K562 (cell line): ENCODE measurements around the gene ZBTB46. TPM values are rescaled to one million over a fixed set of nuclear protein-coding genes. Genes with fewer than 3 reads are reported as not detected.
A peak's percentile ranks its signal among the peaks of the same experiment; 100 is the strongest.

Source experiments
- ATAC-seq: fragments of 200-7000 bp; cut with Tn5 transposase; 3 replicates; pipeline ENCODE4 v1.9.1; 2020; ENCODE audit warnings: moderate library complexity
- BruUV-seq: library from RNA; stranded (reverse); fragments of 400-500 nt; replicated peaks from 2 replicates; lab custom pipeline; 2021; lab: Mats Ljungman, UMichigan
- CTCF ChIA-PET: fragments of 300-600 bp; formaldehyde crosslinking; extraction: SDS; loops from one replicate; lab custom pipeline; 2021; ENCODE audit warnings: low intra/inter-chr PET ratio; lab: Yijun Ruan, JAX
- POLR2A ChIA-PET: fragments of 300-600, 350-650 bp; sonication (Branson Sonifier 250); formaldehyde crosslinking; extraction: SDS; loops from one replicate; lab custom pipeline; 2021; ENCODE audit warnings: antibody characterized with exemption, inconsistent platforms; lab: Yijun Ruan, JAX
- DNase-seq, 4 experiments: peaks; one replicate each; pipeline versions ENCODE4 v3.0.0 to v3.0.0-alpha.2; 2011 to 2018; ENCODE audit warnings: low spot score in 3 of 4, mixed read lengths in 3 of 4; ENCODE audit errors: extremely low read depth in 1 of 4
- FAIRE-seq: peaks from 2 replicates; lab custom pipeline; 2011; peaks lifted over from hg19 to GRCh38; lab: Jason Lieb, UNC
- H2AFZ ChIP-seq: 2 replicates; pipeline ENCODE4 v1.6.0; 2011; ENCODE audit warnings: low read depth, low read length, control low read depth, inconsistent platforms
- H3K27ac ChIP-seq: fragments of 200-600 bp; 3 replicates; pipeline ENCODE4 v1.8.0; 2011; ENCODE audit warnings: low read depth, mild to moderate bottlenecking, control low read depth, inconsistent platforms, low read length, moderate library complexity, mixed read lengths; ENCODE audit errors: extremely low read depth
- H3K27me3 ChIP-seq, 2 experiments: fragments of 300-600 bp in 1 of 2; 2 replicates in 1 of 2; 3 replicates in 1 of 2; pipeline versions ENCODE4 v1.6.0 to v1.8.0; 2011; ENCODE audit warnings: inconsistent platforms in 2 of 2, low read length in 2 of 2, mild to moderate bottlenecking in 1 of 2, mixed read lengths in 1 of 2, moderate library complexity in 1 of 2; ENCODE audit not compliant: control insufficient read depth in 2 of 2, insufficient read depth in 2 of 2
- H3K36me3 ChIP-seq: fragments of 300-600 bp; 3 replicates; pipeline ENCODE4 v1.8.0; 2011; ENCODE audit warnings: mild to moderate bottlenecking, low read length, inconsistent platforms; ENCODE audit not compliant: control insufficient read depth, insufficient read depth
- H3K4me1 ChIP-seq, 2 experiments: fragments of 200-600 bp in 1 of 2; replicated peaks in 1 of 2; 2 replicates in 1 of 2; 3 replicates in 1 of 2; pipeline versions ENCODE4 v1.5.1 to v1.8.0; 2011; ENCODE audit warnings: inconsistent platforms in 2 of 2, low read length in 2 of 2, mild to moderate bottlenecking in 1 of 2, mixed read lengths in 1 of 2, moderate library complexity in 1 of 2; ENCODE audit not compliant: control insufficient read depth in 2 of 2, insufficient read depth in 2 of 2
- H3K4me2 ChIP-seq: 2 replicates; pipeline ENCODE4 v1.6.1; 2011; ENCODE audit warnings: low read length, control low read depth, inconsistent platforms, mixed read lengths; ENCODE audit not compliant: insufficient read depth
- H3K4me3 ChIP-seq: fragments of 200-600 bp; sonication (generic), shearing (Covaris generic); 2 replicates; pipeline ENCODE4 v1.5.1; 2016; ENCODE audit warnings: control low read depth, inconsistent platforms
- H3K79me2 ChIP-seq: fragments of 200-600 bp; 3 replicates; pipeline ENCODE4 v1.8.0; 2011; ENCODE audit warnings: low read length, inconsistent platforms; ENCODE audit not compliant: control insufficient read depth, insufficient read depth
- H3K9ac ChIP-seq, 2 experiments: 2 replicates each; pipeline versions ENCODE4 v1.6.0 to v1.6.1; 2011; ENCODE audit warnings: low read depth in 2 of 2, low read length in 2 of 2, control low read depth in 1 of 2, inconsistent platforms in 1 of 2, mild to moderate bottlenecking in 1 of 2, mixed read lengths in 1 of 2; ENCODE audit not compliant: insufficient read depth in 1 of 2
- H3K9me1 ChIP-seq: one replicate; pipeline ENCODE4 v1.6.0; 2011; ENCODE audit warnings: inconsistent platforms, mild to moderate bottlenecking, low read length, moderate library complexity; ENCODE audit not compliant: control insufficient read depth, insufficient read depth
- H3K9me3 ChIP-seq: replicated peaks from 2 replicates; pipeline ENCODE4 v1.5.1; 2011; ENCODE audit warnings: low read depth, low read length, inconsistent platforms; ENCODE audit not compliant: control insufficient read depth, insufficient read depth
- H4K20me1 ChIP-seq: replicated peaks from 2 replicates; pipeline ENCODE4 v1.6.1; 2011; ENCODE audit warnings: low read length, inconsistent platforms, mixed read lengths; ENCODE audit not compliant: control insufficient read depth, insufficient read depth
- CHD2 ChIP-seq: IDR thresholded peaks from 2 replicates; pipeline ENCODE4 v1.6.1; 2011; ENCODE audit warnings: low read depth, low read length
- CTCF ChIP-seq, 3 experiments: IDR thresholded peaks in 2 of 3; conservative IDR thresholded peaks in 1 of 3; 2 replicates each; pipeline ENCODE4 v1.5.1; 2011 to 2012; ENCODE audit warnings: low read length in 3 of 3, mild to moderate bottlenecking in 3 of 3, control low read depth in 2 of 3, improper control_type of control experiment in 1 of 3, inconsistent platforms in 1 of 3, low read depth in 1 of 3, mixed read lengths in 1 of 3, moderate library complexity in 1 of 3; ENCODE audit not compliant: insufficient read depth in 2 of 3
- EHMT2 ChIP-seq: fragments of 450-650 bp; IDR thresholded peaks from 2 replicates; pipeline ENCODE4 v1.6.1; 2018; ENCODE audit warnings: antibody characterized with exemption
- FOXK2 ChIP-seq, 2 experiments: fragments of 450-650 bp; IDR thresholded peaks in 1 of 2; conservative IDR thresholded peaks in 1 of 2; 2 replicates each; pipeline ENCODE4 v1.6.1; 2016; ENCODE audit warnings: low read depth in 2 of 2, mild to moderate bottlenecking in 1 of 2
- HNRNPL ChIP-seq: fragments of 200-400 bp; formaldehyde crosslinking; IDR thresholded peaks from 2 replicates; pipeline ENCODE4 v1.6.1; 2017; ENCODE audit warnings: low read depth, mild to moderate bottlenecking, low read length
- HNRNPUL1 ChIP-seq: fragments of 200-400 bp; formaldehyde crosslinking; IDR thresholded peaks from 2 replicates; pipeline ENCODE4 v1.6.1; 2017; ENCODE audit warnings: low read length
- LARP7 ChIP-seq: fragments of 450-650 bp; IDR thresholded peaks from 2 replicates; pipeline ENCODE4 v1.6.1; 2016
- MAZ ChIP-seq, 2 experiments: fragments of 450-650 bp in 1 of 2; sonication (generic) in 1 of 2; formaldehyde crosslinking; IDR thresholded peaks in 1 of 2; conservative IDR thresholded peaks in 1 of 2; 2 replicates each; pipeline versions ENCODE4 v1.4.0 to v1.5.0; 2020; ENCODE audit warnings: mild to moderate bottlenecking in 1 of 2, missing genetic modification reagents in 1 of 2
- NFE2 ChIP-seq: IDR thresholded peaks from 2 replicates; pipeline ENCODE4 v1.6.1; 2014; ENCODE audit warnings: antibody characterized with exemption, low read depth
- SIN3B ChIP-seq: fragments of 450-650 bp; IDR thresholded peaks from 2 replicates; pipeline ENCODE4 v1.6.1; 2017; ENCODE audit warnings: low read depth, mild to moderate bottlenecking, moderate library complexity
- THAP7 ChIP-seq: fragments of 250-450 bp; sonication (Bioruptor Pico); IDR thresholded peaks from 2 replicates; pipeline ENCODE4 v1.5.0; 2021
- U2AF1 ChIP-seq: fragments of 200-400 bp; formaldehyde crosslinking; optimal IDR thresholded peaks from 2 replicates; pipeline ENCODE3; 2017; ENCODE audit warnings: mild to moderate bottlenecking, low read depth, low read length, moderate library complexity
- WGBS: fragments of 100-300 bp; shearing (Covaris generic); methylation state at CpG from one replicate; pipeline ENCODE4 v1.1.6; 2016; ENCODE audit warnings: low coverage, mixed read lengths; ENCODE audit not compliant: insufficient coverage; ENCODE audit errors: missing lambda C conversion rate; 5-methylcytosine and 5-hydroxymethylcytosine counted together
- in situ Hi-C: fragments of 300-500 bp; cut with MboI; formaldehyde crosslinking; loops from 4 replicates; pipeline ENCODE4 v1.15.0; 2018; ENCODE audit warnings: inconsistent platforms, mixed read lengths
- intact Hi-C: fragments of 100-400 bp; cut with micrococcal nuclease; formaldehyde crosslinking; loops from 2 replicates; pipeline ENCODE4 v1.14.2; 2022
- polyA plus RNA-seq, 8 experiments: library from polyadenylated mRNA; depleted of rRNA in 4 of 8; stranded (reverse) in 5 of 8; unstranded in 3 of 8; fragments of >200 nt; fragmentation: Nextera tagmentation in 2 of 8; fragmentation: Illumina TruSeq in 1 of 8; extraction: Ambion mirVana in 2 of 8; extraction: Trizol in 1 of 8; gene quantifications; 2 replicates each; pipeline versions ENCODE4 v1.2.1 to v1.2.3, GENCODE V29; 2011 to 2014; ENCODE audit warnings: inconsistent platforms in 1 of 8, missing spikeins in 1 of 8
- total RNA-seq, 7 experiments: library from RNA; depleted of rRNA in 6 of 7; stranded (reverse); fragments of >200 nt in 6 of 7; fragmentation: Illumina TruSeq in 2 of 7; extraction: Trizol in 2 of 7; gene quantifications; 2 replicates each; pipeline versions ENCODE4 v1.2.1 to v1.2.3, GENCODE V29; 2011 to 2021; ENCODE audit warnings: low replicate concordance in 1 of 7
- TF ChIP-seq, protein P1 (sequence below): fragments of 450-650 bp; IDR thresholded peaks from 2 replicates; pipeline ENCODE4 v1.6.1; 2016; ENCODE audit warnings: low read depth

Gene ZBTB46
- total and polyA plus RNA-seq, 9 of the 15 experiments (the other 6 are each of a cell fraction or from before 2014, with no cell fraction given) = 0.29 to 4.1 (median 1.1) TPM

DNA sequence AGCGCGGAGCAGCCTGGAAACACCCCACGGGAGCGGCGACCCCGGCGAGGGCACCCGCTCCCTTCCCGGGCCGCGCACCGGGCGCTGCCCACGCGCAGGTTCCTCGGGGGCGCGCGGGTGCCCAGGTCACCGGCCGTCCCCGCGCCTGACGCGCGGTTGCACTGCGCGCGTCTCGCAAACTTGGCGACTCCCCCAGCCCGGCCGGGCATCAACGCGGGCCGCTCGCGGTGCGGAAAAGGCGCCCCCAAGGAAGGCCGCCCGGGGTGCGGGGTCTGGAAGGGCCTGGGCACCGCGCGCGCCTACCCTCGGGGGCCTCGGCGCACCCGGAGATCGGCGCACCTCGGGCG is 555 bp upstream of the ZBTB46 start:
- CTCF ChIA-PET = no interaction called here
- Histone ChIP-seq H3K4me3 (peak overlapping the region; percentile 44), H3K9ac (peak overlapping the region in 1 of 2 experiments; percentile 87; a peak in 2 of 4 replicates), H2AFZ (peak overlapping the region; percentile 77), H3K4me2 (peak overlapping the region; percentile 41; the same call in 1 of the 2 replicates), H3K27ac (no peak overlapping the region), H3K9me3 (no peaks in the 10 kb centered on the region), H3K9me1 (no peaks in the 10 kb centered on the region), H3K36me3 (no peaks in the 10 kb centered on the region), H3K4me1 (peaks cover 12 to 64% of the 10 kb centered on the region in 2 experiments), H3K27me3 (peaks cover 12 to 23% of the 10 kb centered on the region in 2 experiments; a peak in 4 of 5 replicates), H4K20me1 (0 out of 2 replicates have a peak, but pooled peaks cover 10% of the 10 kb centered on the region), H3K79me2 (no peaks in the 10 kb centered on the region)
- 4% methylated on average over 30 of the region's 55 CpGs for WGBS
- no peak for FAIRE-seq
- intact Hi-C loops = no loop called here
- peak in 2 of 4 experiments; percentile 41 to 42 for DNase-seq
- in situ Hi-C loops = no loop called here
- no TSS peak for BruUV-seq
- POLR2A ChIA-PET = no interaction called here
- ATAC-seq = no peak
- TF ChIP-seq U2AF1 (no peak), NFE2 (no peak), SIN3B (no peak), HNRNPL (peak; percentile 41; the same call in 1 of the 2 replicates), EHMT2 (no peak), THAP7 (CRISPR knock-in tag) (no peak), CTCF (IDR thresholded peaks at IDR 0.05 in 2 of 3, conservative IDR thresholded peaks at IDR 0.05 in 1 of 3; ENCODE audit: insufficient read depth in 2 of 3, low read depth in 1 of 3, low read length in 3 of 3) (no peak), MAZ (CRISPR knock-in tag; conservative IDR thresholded peaks at IDR 0.05 in 1 of 2, IDR thresholded peaks at IDR 0.05 in 1 of 2) (0 out of 4 replicates have a peak, but pooled peaks of 1 of the 2 experiments have one; percentile 32), CHD2 (no peak), HNRNPUL1 (no peak), FOXK2 (conservative IDR thresholded peaks at IDR 0.05 in 1 of 2, IDR thresholded peaks at IDR 0.05 in 1 of 2; ENCODE audit: low read depth in 2 of 2) (no peak), LARP7 (no peak)
- TF ChIP-seq, protein P1, sequence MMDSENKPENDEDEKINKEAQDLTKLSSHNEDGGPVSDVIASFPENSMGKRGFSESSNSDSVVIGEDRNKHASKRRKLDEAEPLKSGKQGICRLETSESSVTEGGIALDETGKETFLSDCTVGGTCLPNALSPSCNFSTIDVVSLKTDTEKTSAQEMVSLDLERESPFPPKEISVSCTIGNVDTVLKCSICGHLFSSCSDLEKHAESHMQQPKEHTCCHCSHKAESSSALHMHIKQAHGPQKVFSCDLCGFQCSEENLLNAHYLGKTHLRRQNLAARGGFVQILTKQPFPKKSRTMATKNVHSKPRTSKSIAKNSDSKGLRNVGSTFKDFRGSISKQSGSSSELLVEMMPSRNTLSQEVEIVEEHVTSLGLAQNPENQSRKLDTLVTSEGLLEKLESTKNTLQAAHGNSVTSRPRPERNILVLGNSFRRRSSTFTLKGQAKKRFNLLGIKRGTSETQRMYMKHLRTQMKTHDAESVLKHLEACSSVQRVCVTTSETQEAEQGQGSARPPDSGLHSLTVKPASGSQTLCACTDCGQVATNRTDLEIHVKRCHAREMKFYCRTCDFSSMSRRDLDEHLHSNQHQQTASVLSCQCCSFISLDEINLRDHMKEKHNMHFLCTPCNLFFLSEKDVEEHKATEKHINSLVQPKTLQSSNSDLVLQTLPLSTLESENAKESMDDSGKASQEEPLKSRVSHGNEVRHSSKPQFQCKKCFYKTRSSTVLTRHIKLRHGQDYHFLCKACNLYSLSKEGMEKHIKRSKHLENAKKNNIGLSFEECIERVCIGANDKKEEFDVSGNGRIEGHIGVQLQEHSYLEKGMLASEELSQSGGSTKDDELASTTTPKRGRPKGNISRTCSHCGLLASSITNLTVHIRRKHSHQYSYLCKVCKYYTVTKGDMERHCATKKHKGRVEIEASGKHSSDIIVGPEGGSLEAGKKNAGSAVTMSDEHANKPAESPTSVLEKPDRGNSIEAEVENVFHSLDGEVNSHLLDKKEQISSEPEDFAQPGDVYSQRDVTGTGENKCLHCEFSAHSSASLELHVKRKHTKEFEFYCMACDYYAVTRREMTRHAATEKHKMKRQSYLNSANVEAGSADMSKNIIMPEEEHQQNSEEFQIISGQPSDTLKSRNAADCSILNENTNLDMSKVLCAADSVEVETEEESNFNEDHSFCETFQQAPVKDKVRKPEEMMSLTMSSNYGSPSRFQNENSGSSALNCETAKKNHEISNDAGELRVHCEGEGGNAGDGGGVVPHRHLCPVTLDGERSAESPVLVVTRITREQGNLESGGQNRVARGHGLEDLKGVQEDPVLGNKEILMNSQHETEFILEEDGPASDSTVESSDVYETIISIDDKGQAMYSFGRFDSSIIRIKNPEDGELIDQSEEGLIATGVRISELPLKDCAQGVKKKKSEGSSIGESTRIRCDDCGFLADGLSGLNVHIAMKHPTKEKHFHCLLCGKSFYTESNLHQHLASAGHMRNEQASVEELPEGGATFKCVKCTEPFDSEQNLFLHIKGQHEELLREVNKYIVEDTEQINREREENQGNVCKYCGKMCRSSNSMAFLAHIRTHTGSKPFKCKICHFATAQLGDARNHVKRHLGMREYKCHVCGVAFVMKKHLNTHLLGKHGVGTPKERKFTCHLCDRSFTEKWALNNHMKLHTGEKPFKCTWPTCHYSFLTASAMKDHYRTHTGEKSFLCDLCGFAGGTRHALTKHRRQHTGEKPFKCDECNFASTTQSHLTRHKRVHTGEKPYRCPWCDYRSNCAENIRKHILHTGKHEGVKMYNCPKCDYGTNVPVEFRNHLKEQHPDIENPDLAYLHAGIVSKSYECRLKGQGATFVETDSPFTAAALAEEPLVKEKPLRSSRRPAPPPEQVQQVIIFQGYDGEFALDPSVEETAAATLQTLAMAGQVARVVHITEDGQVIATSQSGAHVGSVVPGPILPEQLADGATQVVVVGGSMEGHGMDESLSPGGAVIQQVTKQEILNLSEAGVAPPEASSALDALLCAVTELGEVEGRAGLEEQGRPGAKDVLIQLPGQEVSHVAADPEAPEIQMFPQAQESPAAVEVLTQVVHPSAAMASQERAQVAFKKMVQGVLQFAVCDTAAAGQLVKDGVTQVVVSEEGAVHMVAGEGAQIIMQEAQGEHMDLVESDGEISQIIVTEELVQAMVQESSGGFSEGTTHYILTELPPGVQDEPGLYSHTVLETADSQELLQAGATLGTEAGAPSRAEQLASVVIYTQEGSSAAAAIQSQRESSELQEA = no peak
